ENCODE results near the gene NUP155.

GRCh38 chr5:37412515-37412914, 41.6 kb upstream of the NUP155 start:
- TF ChIP-seq CTCF (IDR thresholded peaks at IDR 0.05), result no peak
- no peak for TF ChIP-seq ZNF302 (CRISPR knock-in tag; IDR thresholded peaks at IDR 0.05)
- TF ChIP-seq RAD21 (conservative IDR thresholded peaks at IDR 0.05 in 1 of 2, IDR thresholded peaks at IDR 0.05 in 1 of 2), result no peak
- TF ChIP-seq ZC3H11A (IDR thresholded peaks at IDR 0.05), result no peak
- no peak for TF ChIP-seq KDM5A (IDR thresholded peaks at IDR 0.05)
- TF ChIP-seq POLR2A (IDR thresholded peaks at IDR 0.05; ENCODE audit: low read length), result no peak
- TF ChIP-seq BCL3 (IDR thresholded peaks at IDR 0.05), result no peak
- no peak for TF ChIP-seq MAX (IDR thresholded peaks at IDR 0.05)
- TF ChIP-seq ELK1 (IDR thresholded peaks at IDR 0.05; ENCODE audit: low read depth, low read length), result no peak
- TF ChIP-seq EP300 (IDR thresholded peaks at IDR 0.05), result no peak
- TF ChIP-seq FOSB (CRISPR knock-in tag; IDR thresholded peaks at IDR 0.05), result no peak
- no peak for TF ChIP-seq MAZ (IDR thresholded peaks at IDR 0.05; ENCODE audit: borderline replicate concordance, low read depth, low read length)
- TF ChIP-seq HMGXB4 (CRISPR knock-in tag; IDR thresholded peaks at IDR 0.05; ENCODE audit: borderline replicate concordance), result no peak
- no peak for TF ChIP-seq ESRRA (IDR thresholded peaks at IDR 0.05; ENCODE audit: borderline replicate concordance, low read length)

Measured in A549 (cell line).